Type B pancreatic cell (in vitro differentiated cells): ENCODE data around the gene DSCAML1. TPM values are rescaled to one million over a fixed set of nuclear protein-coding genes. Genes with fewer than 3 reads are reported as not detected.

ENCODE experiments used
- DNase-seq: peaks from one replicate; pipeline ENCODE4 v3.0.0; 2021; ENCODE audit warnings: mixed read lengths; ENCODE audit not compliant: unreplicated experiment; ENCODE audit errors: extremely low spot score
- H3K27ac Mint-ChIP-seq: 2 replicates; pipeline ENCODE4 v1.8.0; 2021; ENCODE audit warnings: mild to moderate bottlenecking, mixed read lengths
- H3K27me3 Mint-ChIP-seq: 2 replicates; pipeline ENCODE4 v1.8.0; 2021; ENCODE audit warnings: mixed read lengths
- H3K36me3 Mint-ChIP-seq: 2 replicates; pipeline ENCODE4 v1.8.0; 2021; ENCODE audit warnings: mixed read lengths
- H3K4me1 Mint-ChIP-seq: one replicate; pipeline ENCODE4 v1.8.0; 2021; ENCODE audit warnings: mixed read lengths; ENCODE audit not compliant: unreplicated experiment
- H3K4me3 Mint-ChIP-seq: 2 replicates; pipeline ENCODE4 v1.8.0; 2021; ENCODE audit warnings: mild to moderate bottlenecking, mixed read lengths
- H3K9me3 Mint-ChIP-seq: 2 replicates; pipeline ENCODE4 v1.8.0; 2021; ENCODE audit warnings: mixed read lengths
- CTCF ChIP-seq: fragments of 200-600 bp; sonication (generic); conservative IDR thresholded peaks from 2 replicates; pipeline ENCODE4 v1.5.0; 2021; ENCODE audit warnings: antibody characterized with exemption, mild to moderate bottlenecking
- total RNA-seq: library from RNA; stranded (reverse); gene quantifications from 2 replicates; pipeline ENCODE4 v1.2.1, GENCODE V29; 2021; ENCODE audit warnings: low replicate concordance

Gene DSCAML1
- total RNA-seq, 1 donor from 2014 or later, result 5.8 TPM

GRCh38 chr11:117600234-117600783 lies 196.7 kb downstream of the DSCAML1 start:
- H3K27ac Mint-ChIP-seq, result no peak overlapping the region
- H3K4me3 Mint-ChIP-seq, result no peak overlapping the region

GRCh38 chr11:117597071-117597470 lies 199.9 kb downstream of the DSCAML1 start:
- Mint-ChIP-seq H3K27me3 (peaks cover 29% of the 10 kb centered on the region), H3K36me3 (no peaks in the 10 kb centered on the region), H3K4me1 (peaks cover 21% of the 10 kb centered on the region), H3K27ac (no peak overlapping the region), H3K9me3 (no peaks in the 10 kb centered on the region), H3K4me3 (no peak overlapping the region)
- DNase-seq, result no peak
- TF ChIP-seq CTCF, result no peak

More at GRCh38 chr11:117600234-117600783, 196.7 kb downstream of the DSCAML1 start:
- Mint-ChIP-seq H3K36me3 (no peaks in the 10 kb centered on the region), H3K4me1 (peaks cover 24% of the 10 kb centered on the region), H3K27me3 (peaks cover 33% of the 10 kb centered on the region), H3K9me3 (no peaks in the 10 kb centered on the region)
- no peak for TF ChIP-seq CTCF
- DNase-seq, result no peak

GRCh38 chr11:117595440-117595839 lies 201.6 kb downstream of the DSCAML1 start:
- no peaks in the 10 kb centered on the region for H3K9me3 Mint-ChIP-seq
- no peaks in the 10 kb centered on the region for H3K36me3 Mint-ChIP-seq
- no peak overlapping the region for H3K4me3 Mint-ChIP-seq
- H3K27me3 Mint-ChIP-seq, result peaks cover 31% of the 10 kb centered on the region
- H3K27ac Mint-ChIP-seq, result no peak overlapping the region
- no peak for TF ChIP-seq CTCF
- DNase-seq, result no peak
- H3K4me1 Mint-ChIP-seq, result peaks cover 6% of the 10 kb centered on the region

- TF ChIP-seq CTCF, result no peak
- Mint-ChIP-seq H3K4me1 (peaks cover 5% of the 10 kb centered on the region), H3K27me3 (peaks cover 33% of the 10 kb centered on the region), H3K36me3 (no peaks in the 10 kb centered on the region), H3K4me3 (no peak overlapping the region), H3K27ac (no peak overlapping the region), H3K9me3 (no peaks in the 10 kb centered on the region)
- no peak for DNase-seq
These were observed 202.3 kb downstream of the DSCAML1 start for GRCh38 chr11:117594721-117595120.

GRCh38 chr11:117593065-117593464 lies 204.0 kb downstream of the DSCAML1 start:
- Mint-ChIP-seq H3K4me3 (no peak overlapping the region), H3K27me3 (peaks cover 33% of the 10 kb centered on the region), H3K4me1 (peaks cover 11% of the 10 kb centered on the region), H3K27ac (no peak overlapping the region), H3K9me3 (no peaks in the 10 kb centered on the region), H3K36me3 (no peaks in the 10 kb centered on the region)
- DNase-seq, result no peak
- no peak for TF ChIP-seq CTCF
